HFF-Myc (cell line): ENCODE measurements around the gene NDUFB10.
"Not testable (repeated sequence)": the region's sequence is repeated elsewhere in the genome, so short reads cannot be mapped to it uniquely, and the experiment has no call there.

Experiments
- DNase-seq: peaks from one replicate; pipeline ENCODE4 v3.0.0-alpha.2; 2011; ENCODE audit warnings: low read depth; ENCODE audit errors: extremely low read depth
- H3K4me3 ChIP-seq: replicated peaks from 2 replicates; pipeline ENCODE4 v1.5.1; 2011; ENCODE audit warnings: low read depth, mild to moderate bottlenecking, control low read depth, low read length
- TF ChIP-seq, protein P1 (sequence below): IDR thresholded peaks from 2 replicates; pipeline ENCODE4 v1.5.1; 2012; ENCODE audit warnings: mild to moderate bottlenecking, low read depth, low read length, control low read depth; ENCODE audit errors: missing control alignments

Gene NDUFB10

DNA sequence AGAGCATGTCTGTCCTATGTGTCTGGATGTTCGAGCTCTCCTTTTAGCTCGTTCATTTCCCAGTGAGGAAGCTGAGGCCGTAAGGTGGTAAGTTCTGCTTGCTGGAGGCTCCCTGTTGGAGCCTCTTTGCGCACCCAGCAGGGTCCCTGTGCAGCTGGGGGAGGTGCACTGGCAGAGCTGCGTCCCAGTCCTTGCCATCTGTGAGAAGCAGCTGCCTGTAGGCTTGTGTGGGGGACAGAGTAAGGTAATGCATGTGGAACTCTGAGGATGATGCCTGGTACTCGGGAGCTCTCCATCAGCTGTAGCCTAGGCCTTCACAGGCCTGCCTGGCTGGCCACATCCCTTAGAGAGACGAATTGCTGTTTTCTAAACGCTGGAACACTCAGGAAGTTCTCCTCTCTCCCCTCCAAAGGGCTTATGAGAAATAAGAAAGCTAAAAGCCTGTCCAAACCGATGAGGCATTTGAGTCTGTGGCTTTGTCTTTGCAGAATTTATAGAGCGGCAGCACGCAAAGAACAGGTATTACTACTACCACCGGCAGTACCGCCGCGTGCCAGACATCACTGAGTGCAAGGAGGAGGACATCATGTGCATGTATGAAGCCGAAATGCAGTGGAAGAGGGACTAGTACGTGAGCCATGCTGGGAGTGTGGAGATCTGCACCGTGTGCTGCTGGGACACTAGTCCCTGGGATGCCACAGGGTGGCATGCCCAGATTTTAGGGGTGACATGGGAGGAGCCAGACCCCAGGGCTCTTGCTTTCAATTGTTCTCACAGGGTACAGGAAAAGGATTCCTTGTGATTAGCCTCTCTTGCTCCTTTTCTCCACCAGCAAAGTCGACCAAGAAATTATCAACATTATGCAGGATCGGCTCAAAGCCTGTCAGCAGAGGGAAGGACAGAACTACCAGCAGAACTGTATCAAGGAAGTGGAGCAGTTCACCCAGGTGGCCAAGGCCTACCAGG lies 1.6 kb downstream of the NDUFB10 start:
- peak; percentile 46 for DNase-seq
- TF ChIP-seq, protein P1, sequence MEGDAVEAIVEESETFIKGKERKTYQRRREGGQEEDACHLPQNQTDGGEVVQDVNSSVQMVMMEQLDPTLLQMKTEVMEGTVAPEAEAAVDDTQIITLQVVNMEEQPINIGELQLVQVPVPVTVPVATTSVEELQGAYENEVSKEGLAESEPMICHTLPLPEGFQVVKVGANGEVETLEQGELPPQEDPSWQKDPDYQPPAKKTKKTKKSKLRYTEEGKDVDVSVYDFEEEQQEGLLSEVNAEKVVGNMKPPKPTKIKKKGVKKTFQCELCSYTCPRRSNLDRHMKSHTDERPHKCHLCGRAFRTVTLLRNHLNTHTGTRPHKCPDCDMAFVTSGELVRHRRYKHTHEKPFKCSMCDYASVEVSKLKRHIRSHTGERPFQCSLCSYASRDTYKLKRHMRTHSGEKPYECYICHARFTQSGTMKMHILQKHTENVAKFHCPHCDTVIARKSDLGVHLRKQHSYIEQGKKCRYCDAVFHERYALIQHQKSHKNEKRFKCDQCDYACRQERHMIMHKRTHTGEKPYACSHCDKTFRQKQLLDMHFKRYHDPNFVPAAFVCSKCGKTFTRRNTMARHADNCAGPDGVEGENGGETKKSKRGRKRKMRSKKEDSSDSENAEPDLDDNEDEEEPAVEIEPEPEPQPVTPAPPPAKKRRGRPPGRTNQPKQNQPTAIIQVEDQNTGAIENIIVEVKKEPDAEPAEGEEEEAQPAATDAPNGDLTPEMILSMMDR: no peak
- peak overlapping the region; percentile 86 for H3K4me3 ChIP-seq

DNA sequence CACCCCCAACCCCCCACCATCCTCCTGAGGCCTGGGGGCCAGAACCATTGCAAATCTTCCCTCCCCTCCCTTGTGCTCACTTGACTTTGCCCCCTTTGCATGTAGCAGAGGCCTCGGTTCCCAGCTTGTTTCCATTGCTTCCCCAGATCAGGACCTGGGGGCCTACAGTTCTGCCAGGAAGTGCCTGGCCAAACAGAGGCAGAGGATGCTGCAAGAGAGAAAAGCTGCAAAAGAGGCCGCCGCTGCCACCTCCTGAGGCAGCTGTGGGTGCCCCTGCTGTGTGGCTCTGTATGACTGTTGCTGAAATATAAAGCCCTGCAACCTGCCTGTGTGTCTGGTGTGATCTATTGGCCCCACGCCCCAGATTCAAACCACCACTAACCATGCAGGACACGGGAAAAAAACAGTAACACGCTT lies 2.3 kb downstream of the NDUFB10 start:
- peak overlapping the region; percentile 86 for H3K4me3 ChIP-seq
- no peak for DNase-seq
- TF ChIP-seq, protein P1: no peak

DNA sequence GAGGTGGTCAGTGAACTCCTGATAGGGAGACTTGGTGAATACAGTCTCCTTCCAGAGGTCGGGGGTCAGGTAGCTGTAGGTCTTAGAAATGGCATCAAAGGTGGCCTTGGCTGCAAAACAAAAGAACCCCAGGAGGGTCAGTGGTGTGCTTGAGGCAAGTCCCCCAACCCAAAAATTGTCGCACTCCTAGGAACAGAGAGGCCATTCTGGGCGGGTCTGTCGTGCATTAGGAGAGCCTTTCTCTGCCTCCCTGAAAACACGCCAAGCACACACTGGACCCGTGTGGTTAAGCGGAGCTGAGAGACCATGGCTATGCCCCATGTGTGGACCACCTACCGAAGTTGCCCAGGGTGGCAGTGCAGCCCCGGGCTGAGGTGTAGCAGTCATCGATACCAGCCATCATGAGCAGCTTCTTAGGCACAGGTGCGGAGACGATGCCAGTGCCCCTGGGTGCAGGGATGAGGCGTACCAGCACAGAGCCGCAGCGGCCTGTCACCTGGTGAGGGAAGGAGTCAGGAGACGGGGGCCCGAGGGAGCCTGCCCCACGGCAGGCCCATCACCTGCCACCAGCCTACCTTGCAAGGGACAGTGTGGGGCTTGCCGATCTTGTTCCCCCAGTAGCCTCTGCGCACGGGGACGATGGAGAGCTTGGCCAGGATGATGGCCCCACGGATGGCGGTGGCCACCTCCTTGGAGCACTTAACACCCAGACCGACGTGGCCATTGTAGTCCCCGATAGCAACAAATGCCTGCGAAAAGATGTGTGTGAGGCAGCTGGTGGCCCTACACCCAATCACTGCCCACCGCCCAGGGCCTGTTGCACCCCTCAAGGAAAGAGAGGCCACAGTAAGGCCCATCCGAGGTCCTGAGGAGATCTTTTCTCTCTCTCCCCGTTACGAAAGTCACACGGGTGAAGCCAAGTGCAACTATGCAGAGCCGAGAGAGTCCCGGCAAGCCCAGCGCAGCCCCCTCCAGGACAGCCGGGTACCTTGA lies 3.1 kb downstream of the NDUFB10 start:
- peak overlapping the region; percentile 86 for H3K4me3 ChIP-seq
- DNase-seq: not testable (repeated sequence)

DNA sequence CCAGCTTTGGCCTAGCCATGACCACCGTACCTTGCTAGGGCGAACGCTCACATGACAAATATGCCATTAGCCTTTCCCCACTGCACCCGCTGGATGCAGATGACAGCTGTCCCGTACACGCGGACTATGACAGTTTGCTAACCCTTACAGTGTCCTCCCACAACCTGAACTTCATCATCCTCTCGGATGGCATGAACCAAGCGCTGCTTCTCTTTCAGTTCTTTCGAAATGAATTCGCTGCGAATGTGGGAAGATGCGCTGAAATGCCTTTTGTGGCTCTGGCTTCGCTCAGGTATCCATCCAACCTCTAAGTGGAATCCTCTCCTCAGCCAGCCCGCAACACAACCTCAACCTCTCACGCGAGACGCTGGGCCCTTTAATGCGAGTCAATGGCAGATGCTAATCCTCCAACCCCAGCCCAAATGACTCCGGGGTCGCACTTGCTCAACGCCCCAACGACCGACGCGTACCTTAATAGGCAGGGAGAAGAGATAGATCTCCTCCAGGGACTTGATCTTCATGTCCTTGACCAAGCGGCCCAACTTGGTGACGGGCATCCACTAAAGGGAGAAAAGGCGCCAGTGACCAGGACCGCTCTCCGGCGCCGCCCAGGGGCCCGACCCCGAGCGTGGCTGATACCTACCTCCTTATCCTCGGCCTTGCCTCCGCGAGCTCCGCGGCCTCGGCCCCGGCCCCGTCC lies 4.6 kb downstream of the NDUFB10 start:
- DNase-seq: no peak

DNA sequence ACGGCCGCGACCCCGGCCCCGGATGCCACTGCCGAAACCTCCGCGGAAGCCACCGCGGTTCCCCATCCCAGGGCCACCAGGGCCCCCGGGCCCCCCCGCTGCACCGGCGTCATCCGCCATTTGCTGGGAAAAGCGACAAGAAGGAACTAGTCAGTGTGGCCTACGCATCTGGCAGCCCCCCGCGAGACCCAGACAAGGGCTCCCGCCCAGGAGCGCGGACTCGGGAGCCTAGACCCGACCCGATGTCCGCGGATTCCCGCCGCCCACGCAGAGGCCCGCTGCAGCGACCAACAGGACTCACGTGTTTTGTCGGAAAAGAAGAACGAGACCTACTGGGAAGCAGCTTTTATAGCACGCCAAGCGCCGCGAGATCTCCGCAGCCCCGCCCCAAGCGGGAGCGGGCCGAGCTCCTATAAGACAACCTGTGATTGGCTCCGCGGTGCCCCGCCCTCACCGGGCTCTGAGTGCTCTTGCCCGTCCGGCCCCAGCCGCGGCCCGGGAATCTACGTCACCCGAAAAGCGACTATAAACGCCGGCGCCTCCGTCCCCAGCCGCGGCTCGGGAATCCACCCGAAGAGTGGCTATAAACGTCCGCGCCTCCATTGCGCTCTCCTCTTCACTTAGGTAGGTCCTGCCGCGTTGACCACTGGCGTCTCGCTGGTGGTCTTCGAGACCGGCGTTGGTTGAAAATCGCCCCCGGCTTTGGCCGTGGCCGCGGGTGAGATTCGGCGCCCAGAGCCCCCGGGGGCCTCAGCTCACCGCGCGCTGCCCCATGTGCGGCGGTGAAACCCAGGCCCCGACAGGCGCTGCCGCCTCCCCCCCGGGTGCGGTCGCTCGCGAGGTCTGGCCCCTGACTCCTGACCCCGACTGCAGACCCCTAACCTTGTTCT lies 5.4 kb downstream of the NDUFB10 start, which contains the start of gene RPS2:
TSS of gene RPS2 (minus strand) at position 321 of the 890 bp plus-strand sequence. CDS start at position 120, 201 bp downstream.
- TF ChIP-seq, protein P1: no peak

More for the DNA sequence above, 4.6 kb downstream of the NDUFB10 start:
- TF ChIP-seq, protein P1: no peak
- peak overlapping the region; percentile 86 for H3K4me3 ChIP-seq

DNA sequence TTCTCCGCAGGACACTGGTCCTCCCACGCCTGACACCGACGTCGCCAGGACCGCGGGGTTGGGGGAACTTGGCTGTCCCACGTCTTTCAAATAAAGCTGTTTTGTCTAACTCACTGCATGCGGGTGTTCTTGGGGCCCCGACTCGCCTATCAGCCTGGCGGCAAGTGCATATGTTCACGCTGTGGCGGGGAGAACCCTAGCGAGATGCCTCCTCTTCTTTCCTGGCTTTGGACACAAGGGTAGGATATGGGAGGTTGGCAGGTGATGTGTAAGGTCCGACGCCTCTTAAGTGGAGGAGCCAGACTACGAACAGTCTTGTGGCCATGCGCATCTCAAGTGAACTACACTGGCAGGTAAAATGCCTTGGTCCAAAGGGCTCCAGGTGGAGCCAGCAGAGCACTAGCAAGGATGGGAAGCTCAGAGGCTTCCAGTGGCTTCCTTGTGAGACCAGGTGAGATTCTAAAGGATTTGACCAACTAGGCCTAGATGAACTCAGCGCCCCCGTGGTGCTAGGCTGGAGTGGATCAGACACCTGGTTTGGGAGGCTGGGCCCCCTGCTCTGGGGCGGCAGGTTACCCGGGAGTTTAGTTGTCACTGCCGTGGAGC lies 6.2 kb downstream of the NDUFB10 start:
- TF ChIP-seq, protein P1: no peak
- H3K4me3 ChIP-seq: peak overlapping the region; percentile 86
- DNase-seq: no peak

More for the DNA sequence above, 5.4 kb downstream of the NDUFB10 start, which contains the start of gene RPS2:
- DNase-seq: peak; percentile 91
- H3K4me3 ChIP-seq: peak within 1 kb of the TSS; percentile 86
